Measurements from ENCODE around the gene TAF1B.

Gene TAF1B

DNA sequence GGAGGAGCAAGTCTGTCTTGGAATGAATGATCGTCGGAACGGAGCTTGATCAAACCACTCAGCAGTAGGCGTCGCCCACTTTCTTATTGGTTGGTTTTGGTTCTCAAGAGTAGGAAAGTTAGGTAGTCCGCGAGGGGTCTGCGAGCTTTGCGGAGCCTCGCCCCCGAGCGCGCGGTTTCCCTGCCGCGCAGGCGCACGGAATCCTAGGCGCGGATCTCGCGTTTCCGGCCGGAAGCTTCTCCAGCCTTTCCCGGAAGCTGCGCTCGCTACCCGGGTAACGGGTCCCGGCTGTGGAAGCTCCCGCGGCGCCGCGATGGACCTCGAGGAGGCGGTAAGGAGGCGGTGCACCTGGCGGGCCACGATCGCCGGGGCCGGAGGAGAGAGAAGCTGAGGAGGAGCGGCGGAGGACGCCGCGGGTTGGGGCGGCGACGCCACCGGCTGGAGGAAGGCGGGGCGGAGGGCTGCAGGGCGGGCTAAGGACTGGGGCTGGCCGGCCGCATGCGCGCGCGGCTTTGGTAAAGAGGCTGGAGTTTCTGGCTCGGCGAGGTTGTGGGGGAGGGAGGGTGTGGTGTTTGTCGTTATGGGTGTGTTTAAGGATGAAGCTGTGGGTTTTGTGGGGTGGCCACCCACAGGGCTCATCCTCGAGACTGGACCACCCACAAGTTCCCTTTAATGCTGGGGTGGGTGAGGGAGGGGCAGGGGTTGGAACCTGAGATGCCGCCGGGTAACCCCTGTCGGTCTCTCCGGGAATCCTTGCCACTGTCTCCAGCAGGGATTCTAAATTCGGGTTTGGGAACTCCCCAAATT is at the start of gene TAF1B:
TSS of gene TAF1B (plus strand) at position 246 of the 807 bp plus-strand sequence. CDS start at position 314, 68 bp downstream.
- DNase-seq = peak; percentile 62 to 82 (median 71)

DNA sequence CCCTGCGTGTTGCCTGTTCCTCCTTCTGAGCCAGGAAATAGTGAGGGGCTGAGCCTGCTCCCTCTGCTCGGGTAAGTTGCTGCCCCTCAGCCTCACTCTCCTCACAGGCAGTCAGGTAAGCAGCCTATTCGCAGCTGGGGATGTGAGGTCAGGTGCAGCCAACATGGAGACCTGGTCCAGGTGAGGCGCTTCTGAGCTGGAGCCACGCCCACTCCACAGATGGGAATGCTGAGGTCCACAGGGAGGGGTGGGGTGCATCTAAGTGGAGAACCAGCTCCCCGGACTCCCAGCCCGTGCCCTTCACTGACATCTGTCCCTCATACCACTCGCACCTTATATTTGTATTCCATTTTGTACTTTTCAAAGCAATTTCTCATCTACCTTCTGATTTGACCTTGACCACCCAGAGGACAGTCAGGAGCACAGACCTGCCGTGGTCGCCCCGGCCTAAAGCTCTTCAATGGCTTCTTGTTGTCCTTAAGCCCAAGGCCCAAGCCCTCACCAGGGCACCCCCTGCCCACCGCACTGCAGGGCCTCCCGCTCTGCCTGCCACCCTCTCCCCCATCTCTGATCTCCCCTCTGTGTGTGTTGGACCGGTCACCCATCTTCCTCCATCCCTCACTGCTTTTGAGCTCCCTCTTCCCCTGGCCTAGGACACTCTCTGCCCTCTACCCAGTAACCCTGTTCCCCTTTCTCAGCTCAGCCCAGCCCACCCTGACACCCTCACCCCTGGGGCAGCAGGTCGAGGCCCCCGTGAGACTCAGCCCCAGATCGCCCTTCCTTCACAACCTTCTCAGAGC is 49.2 kb upstream of the TAF1B start:
- no peak for DNase-seq

DNA sequence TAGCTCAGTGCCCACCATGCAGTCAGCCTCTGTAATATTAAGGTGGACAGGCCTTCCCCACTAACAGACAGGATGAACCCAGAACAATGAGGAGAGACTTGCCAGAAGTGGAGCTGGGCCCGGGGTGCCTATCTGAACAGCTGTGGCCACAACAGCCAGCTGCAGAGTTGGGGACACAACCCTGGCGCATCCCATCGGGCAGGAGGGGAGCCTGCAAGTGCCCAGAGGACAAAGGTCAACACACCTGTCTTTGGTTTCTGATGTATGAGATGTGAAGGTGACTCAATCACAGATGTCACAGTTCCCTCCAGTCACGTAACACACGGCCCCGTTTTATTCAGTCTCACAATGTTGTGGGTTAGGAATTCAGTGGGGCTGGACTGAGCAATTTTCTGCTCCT is 48.2 kb upstream of the TAF1B start:
- no peak for DNase-seq

DNA sequence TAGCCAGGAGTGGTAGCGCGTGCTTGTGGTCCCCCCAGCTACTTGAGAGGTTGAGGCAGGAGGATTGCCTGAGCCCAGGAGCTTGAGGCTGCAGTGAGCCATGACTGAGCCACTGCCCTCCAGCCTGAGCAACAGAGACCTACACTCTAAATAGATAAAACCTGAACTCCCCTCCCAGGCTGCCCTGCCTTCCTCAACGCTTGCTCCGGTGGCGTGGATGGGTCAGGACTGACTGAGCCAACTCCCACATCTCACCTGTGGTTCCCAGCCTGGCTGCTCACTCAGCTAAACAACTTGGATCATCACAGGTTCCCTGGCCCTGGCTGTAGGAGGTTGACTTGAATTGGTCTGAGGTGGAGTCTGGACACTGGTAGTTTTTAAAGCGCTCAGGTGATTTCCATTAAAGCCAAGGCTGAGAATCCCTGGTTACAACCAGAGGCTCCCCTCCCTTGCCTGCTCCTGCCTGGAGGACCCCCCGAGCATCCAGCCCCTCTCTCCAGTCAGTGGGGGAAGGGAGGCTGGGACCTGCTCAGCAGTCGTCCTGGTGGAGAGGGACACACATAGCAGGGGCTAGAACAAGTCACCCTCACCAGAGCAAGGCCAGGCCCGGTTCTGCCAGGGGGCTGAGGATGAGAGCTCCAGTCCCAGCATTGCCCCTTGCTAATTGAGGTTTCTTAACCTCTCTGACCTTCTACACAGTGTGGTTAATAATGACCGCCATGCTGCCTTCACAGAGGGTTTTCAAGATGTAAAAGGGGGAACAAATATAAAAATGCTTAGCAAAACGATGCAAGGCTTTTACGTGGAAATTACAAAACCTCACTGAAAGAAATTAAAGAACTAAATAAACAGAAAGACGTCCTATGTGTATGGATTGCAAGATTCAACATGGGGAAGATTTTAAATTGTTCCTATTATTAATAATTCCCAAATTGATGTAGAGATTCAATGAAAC is 46.9 kb upstream of the TAF1B start:
- DNase-seq = no peak

DNA sequence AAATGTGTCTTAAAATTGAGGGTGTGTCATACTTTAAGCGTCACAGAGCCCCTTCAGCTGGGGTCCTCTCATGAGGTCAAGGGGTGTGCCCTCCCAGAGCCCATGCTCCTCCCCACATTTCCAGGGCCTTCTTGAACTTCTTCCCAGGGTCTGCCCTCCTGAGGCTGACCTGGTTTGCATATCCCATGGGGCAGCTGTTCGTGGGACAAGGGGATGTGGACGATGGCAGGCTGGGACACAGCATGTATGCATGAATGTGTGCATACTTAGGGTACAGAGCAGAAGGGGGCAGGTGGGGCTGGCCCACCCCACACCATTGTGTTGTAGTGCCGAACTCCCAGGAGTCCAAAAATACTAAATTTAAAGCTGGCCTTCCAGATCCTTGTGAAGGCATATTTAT is 46.2 kb upstream of the TAF1B start:
- DNase-seq = no peak

DNA sequence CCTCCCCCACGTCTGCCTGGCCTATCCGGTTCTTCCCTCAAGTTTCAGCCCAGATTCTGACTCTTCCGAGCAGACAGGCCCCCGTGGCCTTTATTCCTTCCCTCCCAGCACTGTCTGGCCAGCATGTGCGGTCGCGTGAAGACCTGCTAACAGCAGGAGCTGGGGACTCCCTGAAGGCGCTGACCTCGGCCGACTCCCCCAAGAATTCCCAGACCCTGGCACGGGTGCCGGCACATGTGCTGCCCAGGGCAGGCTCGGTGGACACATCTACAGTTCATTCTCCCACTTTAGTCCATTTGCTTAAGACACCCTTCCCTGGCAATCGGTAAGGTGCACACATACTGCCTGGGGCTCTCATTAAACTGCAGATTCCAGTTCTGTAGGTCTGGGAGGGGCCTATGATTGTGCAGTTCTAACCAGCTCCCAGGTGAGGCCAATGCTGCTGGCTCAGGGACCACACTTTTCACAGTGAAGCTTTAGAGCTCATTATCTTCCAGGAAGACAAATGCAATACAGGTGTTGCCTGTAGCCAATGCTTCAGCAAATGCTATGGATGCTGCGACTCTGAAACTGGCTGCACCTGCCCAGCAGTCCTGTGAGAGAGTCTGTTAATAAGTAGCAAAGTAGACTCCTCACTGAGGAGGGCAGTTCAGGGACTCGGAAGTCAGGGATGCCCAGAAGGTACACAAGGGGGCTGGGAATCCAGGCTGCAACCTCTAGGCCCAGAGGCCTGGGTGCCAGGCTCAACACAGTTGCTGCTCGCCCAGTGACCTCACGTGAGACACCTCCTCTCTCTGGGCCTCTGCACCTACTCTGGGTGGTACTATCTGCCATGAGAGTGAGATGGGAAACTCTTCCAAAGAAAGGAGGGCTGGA is 45.4 kb upstream of the TAF1B start:
- no peak for DNase-seq

DNA sequence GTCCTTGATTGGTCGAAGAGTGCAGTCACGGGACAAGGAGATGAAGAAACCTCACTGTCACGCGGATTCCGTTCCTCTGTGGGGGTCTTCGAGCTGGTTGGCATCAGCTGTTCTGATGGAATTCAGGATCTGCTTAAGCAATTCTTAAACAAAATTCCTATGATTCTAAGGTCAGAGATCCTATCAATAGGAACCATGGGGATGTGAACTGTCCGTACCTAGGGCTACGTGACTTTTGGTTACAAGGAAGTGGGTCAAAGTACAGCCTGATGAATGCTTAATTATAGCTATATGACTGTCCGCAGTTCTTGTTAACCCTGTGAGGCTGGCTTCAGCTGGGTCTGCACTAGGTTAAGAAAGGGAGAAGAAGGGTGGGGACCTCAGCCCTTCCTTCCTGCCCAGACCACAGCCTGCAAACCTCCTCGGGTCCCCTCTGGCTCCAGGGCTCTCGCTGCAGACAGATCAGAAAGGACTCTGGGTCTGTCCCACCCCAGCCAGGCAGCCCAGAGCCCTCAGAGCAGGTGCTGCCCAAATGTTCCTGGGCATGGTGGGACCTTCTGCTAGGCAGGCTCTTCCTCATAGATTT is 44.2 kb upstream of the TAF1B start:
- no peak for DNase-seq

DNA sequence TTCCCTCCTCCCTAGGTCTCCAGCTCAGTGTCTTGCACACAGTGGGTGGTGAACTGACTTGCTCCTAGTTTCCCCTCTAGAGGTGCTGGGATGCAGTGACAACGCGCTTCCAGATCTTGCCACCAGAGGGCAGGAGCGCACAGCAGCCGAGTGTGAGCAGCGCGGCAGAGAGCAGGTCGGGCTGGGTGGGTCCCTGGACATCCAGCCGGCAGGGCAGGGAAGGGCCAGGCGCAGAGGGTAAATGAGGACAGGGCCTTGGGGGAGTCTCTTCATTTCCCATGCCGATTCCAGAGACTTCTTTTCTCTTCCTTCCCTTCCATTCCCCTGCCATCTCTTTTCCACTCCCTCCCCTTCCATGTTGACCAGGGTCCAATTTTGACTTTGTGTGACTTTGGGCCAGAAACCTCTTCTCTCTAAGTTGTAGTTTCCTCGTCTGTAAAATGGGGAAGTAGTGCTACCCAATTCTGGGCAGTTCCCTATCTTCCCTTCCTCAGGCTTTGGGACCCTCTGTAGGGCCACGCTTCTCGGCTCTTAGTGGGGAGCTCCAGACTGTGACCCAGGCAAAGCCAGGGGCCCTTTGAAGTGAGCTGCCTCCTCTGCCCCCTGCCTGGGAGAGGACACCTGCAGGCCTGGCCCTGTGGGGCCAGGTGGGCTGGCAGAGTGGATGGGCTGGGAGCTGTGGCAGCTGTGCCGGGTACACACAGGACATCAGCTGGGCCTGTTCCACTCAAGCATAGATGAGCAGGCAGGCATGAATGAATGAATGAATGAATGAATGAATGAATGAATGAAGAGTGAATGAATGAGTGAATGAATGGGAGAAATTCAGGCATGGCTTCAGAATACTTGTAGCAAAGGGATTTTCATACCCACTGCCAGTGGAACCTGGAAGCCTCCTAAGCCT is 43.3 kb upstream of the TAF1B start:
- DNase-seq = peak; percentile 63 to 90 (median 71)

DNA sequence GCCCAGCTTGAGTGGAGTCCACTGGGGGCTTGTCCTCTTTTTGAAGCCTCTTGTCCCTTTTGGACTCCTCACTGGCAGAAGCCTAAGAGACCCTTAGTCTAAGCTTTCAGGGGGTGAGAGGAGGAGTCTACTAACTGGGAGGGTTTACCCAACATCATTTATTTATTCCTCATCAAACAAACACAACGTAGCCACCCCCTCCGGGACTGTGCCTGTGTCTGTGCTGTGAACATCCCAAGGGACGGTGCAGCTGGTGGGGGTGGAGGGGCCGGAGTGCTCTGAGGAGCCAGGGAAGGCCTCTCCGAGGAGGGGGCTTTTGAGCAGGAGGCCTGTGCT is 42.7 kb upstream of the TAF1B start:
- no peak for DNase-seq

DNA sequence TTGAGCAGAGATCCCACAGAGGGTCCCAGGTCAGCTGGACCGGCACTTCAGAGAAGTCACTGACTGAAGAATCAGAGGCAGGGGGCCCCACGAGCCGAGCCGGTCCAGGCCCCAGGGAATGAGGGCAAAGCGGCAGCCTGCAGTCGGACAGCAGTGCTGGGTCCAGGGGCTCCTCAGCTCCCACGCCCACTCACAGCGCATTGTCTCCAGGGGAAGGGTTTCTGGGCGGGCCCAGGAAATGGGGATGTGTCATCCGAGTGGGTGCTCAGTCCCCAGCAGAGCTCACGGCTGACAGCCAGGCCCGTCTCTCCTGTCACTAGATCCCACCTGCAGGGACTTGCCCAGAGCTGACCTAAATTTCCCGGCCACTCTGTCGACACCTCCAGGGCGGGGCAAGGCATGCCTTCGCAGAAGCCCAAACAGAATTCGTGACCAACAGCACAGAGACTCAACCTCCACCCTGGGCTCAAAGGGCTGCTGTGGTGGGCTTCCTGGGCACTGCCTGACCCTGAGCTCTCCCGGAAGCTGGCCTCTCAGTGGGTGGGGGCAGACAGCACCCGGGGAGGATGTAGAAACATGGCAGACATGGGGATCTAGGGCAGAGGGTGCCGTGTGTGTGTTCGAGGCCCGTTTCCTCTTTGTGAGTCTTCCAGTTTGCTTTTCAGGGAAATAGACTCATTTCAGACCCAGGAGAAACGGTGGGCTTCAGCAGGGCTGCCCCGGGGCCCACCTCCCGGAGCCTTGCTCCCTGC is 42.1 kb upstream of the TAF1B start:
- no peak for DNase-seq

DNA sequence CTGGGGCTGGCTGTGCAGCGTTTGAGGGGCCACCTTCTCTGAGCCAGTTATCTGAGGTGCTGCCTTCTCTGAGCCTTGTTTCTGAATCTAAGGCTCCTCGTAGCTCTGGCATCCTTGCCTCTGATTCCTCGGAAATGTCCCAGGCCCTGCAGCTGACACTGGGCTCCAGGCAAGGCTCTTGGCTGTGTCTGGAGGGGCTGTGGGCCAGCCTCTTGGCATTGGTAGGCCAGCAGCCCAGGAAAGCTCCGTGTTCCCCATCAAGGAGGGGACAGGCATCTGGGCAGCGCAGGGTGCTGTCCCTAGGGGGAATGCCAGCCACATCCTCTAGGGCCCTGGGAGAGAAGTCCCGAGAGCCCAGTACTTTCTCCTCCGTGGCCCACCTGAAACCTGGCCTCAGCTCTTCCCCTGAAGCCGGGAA is 40.7 kb upstream of the TAF1B start:
- DNase-seq = no peak

DNA sequence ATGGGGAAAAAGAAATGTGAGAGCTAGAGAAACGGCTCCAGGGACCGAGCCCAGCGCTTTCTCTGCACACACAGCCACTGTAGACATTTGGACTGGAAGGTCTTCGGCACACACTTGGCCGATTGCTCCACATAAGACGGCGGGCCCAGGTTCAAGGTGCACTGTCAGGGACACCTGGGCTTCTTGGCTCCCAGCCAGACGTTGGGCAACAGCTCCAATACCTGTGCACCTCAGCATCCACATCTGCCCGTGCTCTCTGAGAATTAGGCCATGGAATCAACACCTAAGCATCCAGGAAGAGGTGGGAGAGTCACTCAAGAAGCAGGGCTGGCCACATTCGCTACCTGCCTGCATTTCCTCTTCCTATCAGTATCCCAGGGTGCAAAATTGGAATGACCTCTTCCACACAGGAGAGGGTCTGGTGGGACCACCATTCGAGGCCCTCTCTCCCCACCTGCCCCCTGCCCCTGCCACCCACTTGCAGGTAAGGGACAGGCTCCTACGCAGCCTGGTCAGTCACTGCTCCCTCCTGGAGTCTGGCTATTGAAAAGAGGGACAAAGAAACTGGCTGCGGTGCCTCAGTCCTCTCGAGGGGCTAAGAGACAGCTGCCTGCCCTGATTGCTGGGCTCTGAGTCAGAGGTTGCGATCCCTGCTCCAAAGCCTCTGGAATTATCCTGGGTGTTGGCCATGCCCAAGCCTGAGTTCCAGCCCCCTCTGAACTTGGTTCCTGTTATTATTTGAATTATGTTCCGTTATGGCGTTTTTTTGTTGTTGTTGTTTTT is 40.1 kb upstream of the TAF1B start:
- DNase-seq = no peak

DNA sequence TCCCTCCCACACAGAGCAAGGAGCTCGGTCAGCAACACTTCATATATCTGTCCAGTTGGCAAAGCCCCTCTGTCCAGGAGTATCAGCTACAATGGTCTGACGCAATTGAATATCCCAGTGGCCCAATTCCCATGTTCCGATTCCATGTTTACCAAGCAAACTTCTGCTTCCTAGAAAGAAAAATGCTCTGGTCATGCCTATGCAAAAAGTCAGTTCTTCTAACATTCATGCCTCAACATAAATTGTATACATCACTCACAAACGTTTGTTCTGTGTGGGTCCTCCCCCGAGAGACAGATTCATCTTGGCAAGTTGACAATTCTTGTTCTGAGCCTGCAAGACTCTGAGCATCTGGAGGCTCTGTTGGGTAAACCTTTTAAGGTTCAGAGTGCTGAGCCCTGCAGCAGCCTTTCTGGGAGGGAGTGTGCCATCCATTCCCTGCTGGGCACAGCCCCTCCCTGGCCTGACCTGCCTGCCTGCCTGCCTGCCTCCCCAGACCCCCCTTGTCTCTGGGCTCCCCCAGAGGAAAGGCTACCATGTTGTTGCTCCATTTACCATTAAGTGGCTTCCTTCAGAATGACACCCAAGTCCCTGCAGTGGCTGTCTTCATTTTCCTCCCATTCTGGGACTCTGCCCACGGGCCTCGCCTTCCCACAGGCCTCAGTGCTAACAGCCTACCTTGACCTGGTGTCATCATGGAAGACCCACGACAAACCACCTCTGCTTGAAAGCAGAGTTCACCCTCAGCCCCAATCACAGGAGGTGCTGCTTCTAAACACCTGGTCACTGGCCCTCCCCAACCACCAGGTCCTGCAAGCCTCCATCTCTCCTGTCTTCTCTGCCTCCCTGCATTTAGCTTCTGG is 37.6 kb upstream of the TAF1B start:
- DNase-seq = no peak

DNA sequence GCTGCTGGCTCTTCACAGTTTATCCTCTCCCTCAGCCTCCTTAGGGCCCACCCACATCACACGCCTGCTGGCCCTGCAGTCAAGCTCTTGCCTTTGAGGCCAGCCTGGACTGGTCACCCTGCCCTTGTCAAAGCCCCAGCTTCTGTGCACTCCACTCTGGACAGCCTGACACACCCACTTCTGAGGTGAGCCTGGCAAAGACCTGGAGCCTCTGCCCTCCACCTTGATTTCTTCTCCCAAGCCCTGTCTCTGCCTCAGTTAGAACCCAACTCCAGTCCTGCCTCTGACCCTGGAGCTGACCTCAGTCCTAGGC is 37.0 kb upstream of the TAF1B start:
- no peak for DNase-seq

DNA sequence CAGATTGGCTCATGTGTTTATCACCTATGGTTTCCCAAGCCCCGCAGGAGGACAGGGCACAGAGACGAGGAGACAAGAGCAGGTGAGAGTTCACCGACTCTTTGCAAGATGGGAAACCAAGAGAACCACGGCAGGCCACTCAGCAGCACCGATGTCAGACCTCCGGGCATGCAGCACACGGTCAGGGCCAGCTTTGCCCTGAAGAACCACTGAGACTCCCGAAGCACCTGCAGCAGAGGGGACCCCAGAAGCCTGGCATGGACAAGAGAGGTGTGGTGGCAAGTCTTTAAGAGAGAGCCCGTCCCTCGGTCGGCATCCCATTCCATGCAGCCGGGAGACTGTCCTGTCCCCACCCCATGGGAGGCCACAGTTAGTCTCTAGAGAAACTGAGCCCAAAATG is 36.6 kb upstream of the TAF1B start:
- DNase-seq = no peak

DNA sequence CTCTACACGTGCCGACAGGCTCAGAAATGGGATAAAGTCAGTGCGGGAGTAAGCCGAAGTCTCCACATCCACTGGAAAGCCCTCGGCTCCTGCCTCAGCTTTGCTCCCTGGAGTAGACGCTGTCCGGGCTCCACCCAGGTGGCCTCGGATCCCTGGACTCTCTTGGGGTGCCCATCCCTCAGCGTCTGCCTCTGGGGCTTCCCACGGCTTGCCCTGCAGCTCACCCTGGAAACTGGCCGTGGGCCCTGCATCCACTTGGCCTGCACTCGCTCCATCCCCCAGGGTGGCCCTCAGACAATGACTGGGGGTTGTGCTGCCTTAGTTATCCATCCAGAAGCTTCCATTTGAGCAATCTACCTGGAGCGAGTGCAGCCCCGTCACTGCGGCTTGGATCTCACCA is 36.2 kb upstream of the TAF1B start:
- no peak for DNase-seq

DNA sequence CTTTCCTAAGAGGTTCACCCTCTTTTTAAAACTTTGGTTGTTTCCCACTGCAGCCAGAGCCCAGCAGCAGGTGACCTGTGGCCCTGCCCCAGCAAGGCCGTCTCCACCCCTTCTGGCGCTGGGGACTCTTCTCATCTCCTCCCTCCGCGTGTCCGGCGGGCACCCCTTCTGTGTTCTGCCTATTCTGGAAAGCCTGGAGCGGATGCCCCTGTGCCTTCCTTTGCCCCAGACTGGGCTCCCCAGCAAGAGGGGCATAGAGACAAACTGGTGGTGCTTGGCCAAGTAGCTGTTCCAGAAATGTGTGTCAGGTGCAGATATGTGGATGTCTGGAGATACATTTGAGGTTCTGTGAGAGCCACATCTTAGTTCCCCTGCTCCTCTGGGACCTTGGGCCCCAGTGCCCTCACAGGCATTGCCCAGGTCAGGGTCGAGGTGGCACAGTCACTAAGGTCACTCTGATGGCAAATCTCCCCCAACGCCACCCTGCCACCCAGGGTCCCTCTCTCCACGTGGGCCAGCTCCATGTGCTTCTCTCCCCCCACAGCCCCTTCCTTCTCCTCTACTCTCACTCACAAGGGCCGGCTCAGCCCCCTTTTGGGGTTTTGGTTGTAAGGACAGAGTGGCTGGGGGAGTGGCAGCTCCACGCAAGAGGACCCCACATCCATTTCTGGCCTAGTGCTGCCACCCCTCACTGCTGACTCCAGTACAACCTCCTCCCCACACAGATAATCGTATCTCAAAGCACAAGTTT is 35.5 kb upstream of the TAF1B start:
- no peak for DNase-seq

Measured in activated CD4-positive, CD25-positive, alpha-beta regulatory T cell (primary cell).